ENCODE data around the gene RAB1A. TPM values are rescaled to one million over a fixed set of nuclear protein-coding genes. Genes with fewer than 3 reads are reported as not detected.
"Not testable (repeated sequence)": the region's sequence is repeated elsewhere in the genome, so short reads cannot be mapped to it uniquely, and the experiment has no call there.

The RAB1A gene
- total RNA-seq, 1 donor from 2014 or later: 119 TPM

GRCh38 chr2:65144571-65144970 is 14.7 kb upstream of the RAB1A start:
- no peak for DNase-seq (ENCODE audit: missing footprints)
- intact Hi-C loops (cut with DNase I): no loop called here
- ATAC-seq: no peak

GRCh38 chr2:65142515-65142914 is 12.6 kb upstream of the RAB1A start:
- intact Hi-C loops (cut with DNase I): no loop called here
- DNase-seq (ENCODE audit: missing footprints) (no peak), ATAC-seq (no peak)

DNA sequence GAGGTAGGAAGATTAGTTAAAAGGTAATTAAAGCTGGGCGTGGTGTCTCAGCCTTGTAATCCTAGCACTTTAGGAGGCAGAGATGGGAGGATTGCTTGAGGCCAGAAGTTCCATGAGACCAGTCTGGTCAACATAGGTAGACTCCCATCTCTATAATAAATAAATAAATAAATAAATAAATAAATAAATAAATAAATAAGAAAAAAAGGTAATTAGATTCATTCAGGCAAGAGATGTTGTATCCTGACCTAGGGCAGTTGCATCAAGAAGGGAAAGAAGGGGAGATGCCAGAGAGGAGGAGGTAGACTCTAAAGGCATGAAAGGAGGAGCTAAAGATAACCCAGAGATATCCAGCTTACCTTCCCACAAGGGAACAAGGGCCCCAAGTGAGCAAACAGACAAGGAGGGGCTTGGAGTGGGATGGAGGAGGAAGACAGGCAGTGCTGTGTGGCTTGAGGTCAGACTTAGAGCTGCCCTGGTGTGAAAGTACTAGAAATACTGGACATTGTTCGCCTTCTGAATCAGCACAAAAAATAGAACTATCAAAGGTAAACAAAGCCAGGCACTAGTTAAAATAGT is 7.4 kb upstream of the RAB1A start:
- ATAC-seq (no peak), DNase-seq (ENCODE audit: missing footprints) (no peak)
- intact Hi-C loops (cut with DNase I): no loop called here

DNA sequence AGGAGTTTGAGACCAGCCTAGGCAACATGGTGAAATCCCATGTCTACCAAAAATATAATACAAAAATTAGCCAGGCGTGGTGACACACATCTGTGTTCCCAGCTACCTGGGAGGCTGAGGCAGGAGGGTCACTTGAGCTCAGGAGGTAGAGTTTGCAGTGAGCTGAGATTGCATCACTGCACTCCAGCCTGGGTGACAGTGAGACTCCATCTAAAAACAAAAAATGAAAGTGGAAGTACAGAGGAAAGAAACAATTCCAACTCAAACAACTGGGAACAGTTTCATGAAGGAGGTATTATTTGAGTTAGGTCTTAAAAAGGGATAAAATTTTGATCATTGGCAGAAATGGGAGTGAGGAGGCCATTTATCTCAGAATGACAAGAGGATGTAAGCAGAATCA is 6.3 kb upstream of the RAB1A start:
- intact Hi-C loops (cut with DNase I): no loop called here
- ATAC-seq: no peak
- DNase-seq (ENCODE audit: missing footprints): no peak

DNA sequence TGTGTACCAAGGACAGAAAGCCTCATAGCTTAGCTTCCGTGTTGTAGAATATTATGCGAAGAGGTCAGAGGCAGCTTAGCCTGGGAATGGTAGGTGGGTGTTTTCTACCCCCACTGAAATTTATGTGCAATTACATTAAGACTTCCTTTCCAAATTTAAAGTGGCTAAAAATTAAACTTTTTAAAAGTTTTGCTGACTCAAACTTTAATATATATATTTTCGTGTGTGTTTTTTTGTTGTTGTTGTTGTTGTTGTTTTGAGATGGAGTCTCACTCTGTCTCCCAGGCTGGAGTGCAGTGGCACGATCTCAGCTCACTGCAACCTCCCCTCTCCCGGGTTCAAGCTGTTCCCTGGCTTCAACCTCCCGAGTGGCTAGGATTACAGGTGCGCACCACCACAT is 4.3 kb upstream of the RAB1A start:
- no peak for DNase-seq (ENCODE audit: missing footprints)
- intact Hi-C loops (cut with DNase I): loop anchor here (5.0 kb wide), 1 partner anchor 62 kb away; no protein-coding TSS in a partner anchor
- ATAC-seq: no peak

- ATAC-seq: no peak
These were observed 3.7 kb upstream of the RAB1A start for GRCh38 chr2:65133626-65134025.

DNA sequence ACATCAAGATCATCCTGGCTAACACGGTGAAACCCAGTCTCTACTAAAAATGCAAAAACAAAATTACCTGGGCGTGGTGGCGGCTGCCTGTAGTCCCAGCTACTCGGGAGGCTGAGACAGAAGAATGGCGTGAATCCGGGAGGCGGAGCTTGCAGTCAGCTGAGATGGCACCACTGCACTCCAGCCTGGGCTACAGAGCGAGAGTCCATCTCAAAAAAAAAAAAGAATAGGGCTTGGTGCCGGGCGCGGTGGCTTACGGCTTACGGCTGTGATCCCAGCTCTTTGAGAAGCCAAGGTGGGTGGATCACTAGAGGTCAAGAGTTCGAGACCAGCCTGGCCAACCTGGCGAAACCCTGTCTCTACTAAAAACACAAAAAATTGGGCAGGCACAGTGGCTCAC is 3.0 kb upstream of the RAB1A start:
- ATAC-seq; DNase-seq (ENCODE audit: missing footprints): not testable (repeated sequence)
- intact Hi-C loops (cut with DNase I): loop anchor here (5.0 kb wide), 1 partner anchor 61 kb away; no protein-coding TSS in a partner anchor

More at GRCh38 chr2:65133626-65134025, 3.7 kb upstream of the RAB1A start:
- DNase-seq (ENCODE audit: missing footprints): no peak
- intact Hi-C loops (cut with DNase I): loop anchor here (5.0 kb wide), 1 partner anchor 61 kb away; no protein-coding TSS in a partner anchor

- intact Hi-C loops (cut with DNase I): loop anchor here (1.0 to 5.0 kb wide), 3 partner anchors 58 to 97 kb away; partner anchors contain the start of genes ACTR2 and CEP68
- DNase-seq (ENCODE audit: missing footprints) (no peak), ATAC-seq (peak; percentile 45)
These were observed 814 bp upstream of the RAB1A start for GRCh38 chr2:65130664-65131175.

DNA sequence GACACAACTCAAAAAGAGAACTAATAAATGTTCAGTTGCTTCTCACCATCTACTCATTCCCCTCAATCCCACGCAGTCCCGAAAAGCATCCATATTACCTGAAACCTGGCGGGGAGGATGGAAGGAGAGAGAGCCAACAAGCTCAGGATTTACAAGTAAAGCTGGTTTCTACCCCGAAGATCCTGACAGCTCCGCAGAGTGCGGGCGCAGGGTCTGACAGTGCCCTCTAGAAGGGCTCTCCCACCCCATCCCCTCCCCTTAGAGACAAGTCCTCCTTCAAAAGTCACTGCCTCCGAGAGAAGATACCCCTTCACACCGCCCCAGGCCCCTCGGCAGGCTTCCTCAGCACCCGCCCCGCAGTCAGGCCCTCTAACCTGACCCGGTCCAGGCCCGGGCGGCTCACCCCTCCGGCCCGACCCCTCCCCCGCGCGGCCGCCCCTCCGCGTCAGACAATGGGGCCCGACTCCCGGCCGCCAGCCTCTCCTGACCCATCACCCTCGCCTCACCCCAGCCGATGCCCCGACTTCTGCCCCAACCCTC is 550 bp downstream of the RAB1A start:
- DNase-seq (ENCODE audit: missing footprints) (peak; percentile 76), ATAC-seq (peak; percentile 16)
- intact Hi-C loops (cut with DNase I): no loop called here

DNA sequence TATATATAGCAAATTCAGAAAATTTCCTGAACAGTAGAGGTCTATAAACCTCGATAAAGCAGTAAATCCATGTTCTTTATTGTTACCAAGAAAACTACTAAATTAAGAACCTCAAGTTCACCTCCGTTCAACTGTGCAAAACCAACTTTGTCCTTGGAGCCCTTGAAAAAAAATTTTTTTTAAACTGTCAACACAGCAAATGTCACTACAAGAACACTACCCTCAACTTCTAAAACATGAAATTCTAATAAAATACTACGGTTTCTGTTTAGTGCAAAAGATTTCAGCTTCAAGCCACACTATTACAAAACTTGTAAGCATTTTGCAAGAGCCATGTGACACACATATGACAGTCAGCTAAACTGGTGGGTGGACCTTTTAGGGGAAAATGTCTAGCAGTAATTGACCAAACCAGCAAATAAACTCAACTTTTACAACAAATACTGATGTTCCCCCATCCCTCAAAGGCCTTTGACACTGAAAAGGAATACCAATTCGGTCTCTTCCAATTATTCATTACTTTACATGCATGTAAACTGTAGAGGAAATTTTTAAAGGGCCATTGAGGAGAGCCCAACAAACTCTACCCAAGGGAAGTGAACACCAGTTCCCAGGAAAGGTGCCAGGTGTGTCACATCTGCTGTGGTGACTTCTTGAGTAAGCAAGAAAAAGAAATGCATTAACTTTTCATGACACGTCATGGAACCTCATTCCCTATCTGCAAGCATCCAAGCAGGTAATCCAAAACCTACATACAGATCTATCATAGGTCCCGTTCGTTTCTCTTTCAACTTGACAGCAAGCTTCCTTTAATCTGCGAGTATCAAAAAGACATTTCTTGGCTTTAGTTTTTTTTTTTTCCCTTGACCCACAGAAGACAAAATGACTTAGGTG is 1.4 kb downstream of the RAB1A start:
- intact Hi-C loops (cut with DNase I): no loop called here
- ATAC-seq: no peak
- DNase-seq (ENCODE audit: missing footprints): no peak

DNA sequence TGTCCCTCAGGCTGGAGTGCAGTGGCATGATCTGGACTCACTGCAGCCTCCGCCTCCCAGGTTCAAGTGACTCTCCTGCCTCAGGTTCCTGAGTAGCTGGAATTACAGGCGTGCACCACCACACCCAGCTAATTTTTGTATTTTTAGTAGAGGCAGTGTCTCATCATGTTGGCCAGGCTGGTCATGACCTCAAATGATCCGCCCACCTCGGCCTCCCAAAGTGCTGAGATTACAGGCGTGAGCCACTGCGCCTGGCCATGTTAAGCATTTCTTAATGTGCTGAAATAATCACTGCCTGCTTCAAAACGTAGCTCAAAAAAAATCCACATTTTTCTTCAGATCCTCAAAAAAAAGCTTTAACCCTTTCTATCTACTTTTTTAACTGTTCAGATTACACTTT is 4.4 kb downstream of the RAB1A start:
- ATAC-seq; intact Hi-C loops (cut with DNase I); DNase-seq (ENCODE audit: missing footprints): not testable (repeated sequence)

DNA sequence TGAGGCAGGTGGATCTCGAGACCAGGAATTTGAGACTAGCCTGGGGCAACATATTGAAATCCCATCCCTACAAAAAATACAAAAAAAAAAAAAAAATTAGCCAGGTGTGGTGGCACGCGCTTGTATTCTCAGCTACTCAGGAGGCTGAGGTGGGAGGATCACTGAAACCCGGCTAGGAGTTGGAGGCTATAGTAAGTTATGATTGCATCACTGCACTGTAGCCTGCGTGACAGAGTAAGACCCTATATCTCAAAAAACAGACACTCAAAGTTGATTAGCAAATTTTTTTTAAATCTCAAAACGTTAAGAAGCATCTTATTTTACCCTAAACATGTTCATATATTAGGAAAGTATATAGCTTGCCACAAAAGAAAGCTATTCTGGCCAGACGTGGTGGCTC is 7.6 kb downstream of the RAB1A start:
- intact Hi-C loops (cut with DNase I): no loop called here
- no peak for DNase-seq (ENCODE audit: missing footprints)
- ATAC-seq: no peak

- ATAC-seq (peak; percentile 16), DNase-seq (ENCODE audit: missing footprints) (no peak)
- intact Hi-C loops (cut with DNase I): no loop called here
These were observed 8.8 kb downstream of the RAB1A start for GRCh38 chr2:65120990-65121693.

DNA sequence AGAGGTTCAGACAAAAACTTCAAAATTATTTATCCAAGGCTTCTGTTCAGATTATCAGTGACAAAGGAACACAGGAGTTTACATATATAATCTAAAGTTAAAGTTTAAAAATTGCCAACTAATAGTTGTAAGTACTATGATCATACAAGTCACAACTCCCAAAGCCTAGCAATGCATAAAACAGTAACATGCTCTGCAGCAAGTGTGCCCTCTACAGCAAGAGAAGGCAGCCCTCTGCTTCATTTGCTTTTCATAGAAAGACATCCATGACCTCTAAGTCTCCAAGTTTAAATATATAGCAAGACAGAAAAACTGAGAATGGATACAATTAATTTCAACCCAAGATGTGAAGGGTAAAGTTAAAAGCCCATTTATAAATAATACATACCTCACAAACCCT is 13.3 kb downstream of the RAB1A start:
- DNase-seq (ENCODE audit: missing footprints): no peak
- no peak for ATAC-seq
- intact Hi-C loops (cut with DNase I): no loop called here

DNA sequence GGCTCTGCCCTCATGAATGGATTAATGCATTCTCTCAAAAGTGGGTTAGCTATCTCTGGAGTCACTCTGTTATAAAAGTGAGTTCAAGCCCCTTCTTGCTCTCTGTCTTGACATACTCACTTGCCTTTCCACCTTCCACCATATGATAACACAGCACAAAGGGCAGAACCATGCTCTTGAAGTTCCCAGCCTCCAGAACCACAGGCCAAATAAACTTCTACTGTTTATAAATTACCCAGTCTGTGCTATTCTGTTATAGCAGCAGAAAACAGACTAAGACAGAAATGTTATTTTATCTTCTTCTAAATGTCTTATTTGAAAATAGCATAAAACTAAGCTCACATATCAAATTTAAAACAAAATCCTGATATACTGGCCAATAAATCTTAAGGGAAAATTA is 15.0 kb downstream of the RAB1A start:
- intact Hi-C loops (cut with DNase I): no loop called here
- no peak for ATAC-seq
- no peak for DNase-seq (ENCODE audit: missing footprints)

- DNase-seq (ENCODE audit: missing footprints) (no peak), ATAC-seq (no peak)
- intact Hi-C loops (cut with DNase I): no loop called here
These were observed 16.1 kb downstream of the RAB1A start for GRCh38 chr2:65113816-65114215.

DNA sequence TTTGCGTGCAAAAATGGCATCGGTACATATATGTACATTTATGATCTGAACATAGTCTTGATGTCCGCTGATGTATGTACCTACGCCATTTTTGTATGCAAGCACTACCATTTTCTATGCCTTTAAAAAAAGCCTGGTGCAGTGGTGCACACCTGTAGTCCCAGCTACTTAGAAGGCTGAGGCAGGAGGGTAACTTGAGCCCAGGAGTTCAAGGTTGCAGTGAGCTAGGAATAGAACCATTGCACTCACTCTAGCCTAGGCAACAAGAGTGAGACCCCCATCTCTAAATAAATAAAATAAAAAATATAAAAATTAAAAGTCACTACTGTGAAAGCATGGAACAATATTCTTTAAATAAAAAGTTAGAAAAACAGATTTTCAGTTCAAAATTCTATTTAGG is 16.7 kb downstream of the RAB1A start:
- DNase-seq (ENCODE audit: missing footprints): no peak
- intact Hi-C loops (cut with DNase I): no loop called here
- no peak for ATAC-seq

DNA sequence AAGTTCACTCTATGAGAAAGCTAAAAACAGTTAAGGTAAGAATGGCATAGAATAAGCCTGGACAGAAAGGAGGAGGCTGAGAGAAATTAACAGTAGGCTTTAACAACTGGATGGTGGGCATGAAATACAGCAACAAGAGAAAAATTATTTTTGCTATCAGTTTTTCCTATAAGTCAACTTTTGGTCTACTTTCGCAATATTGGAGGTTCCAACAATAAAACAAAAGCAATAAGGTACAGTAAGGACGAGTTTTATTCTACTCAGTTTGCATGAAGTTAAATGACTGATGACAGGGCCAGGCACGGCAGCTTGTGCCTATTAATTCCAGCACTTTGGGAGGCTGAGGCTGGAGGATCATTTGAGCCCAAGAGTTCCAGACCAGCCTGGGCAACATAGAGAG is 17.3 kb downstream of the RAB1A start:
- intact Hi-C loops (cut with DNase I): no loop called here
- ATAC-seq (no peak), DNase-seq (ENCODE audit: missing footprints) (no peak)

DNA sequence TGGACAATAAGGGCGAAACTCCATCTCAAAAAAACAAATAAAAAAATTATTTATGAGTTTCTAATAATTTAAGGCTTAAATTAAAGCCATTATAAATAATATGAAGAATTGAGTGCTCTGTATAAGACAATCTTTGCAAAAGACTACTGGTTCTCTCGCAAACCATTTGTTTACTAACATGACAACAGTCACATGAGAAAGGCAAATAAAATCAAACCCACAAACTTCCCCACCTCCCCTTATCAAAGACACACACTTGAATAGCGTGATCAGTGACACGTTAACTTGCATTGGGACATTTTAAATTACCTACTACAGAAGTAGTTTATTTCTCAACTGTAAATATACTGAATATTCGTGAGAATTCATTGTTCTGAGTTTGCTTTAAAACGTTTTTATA is 21.1 kb downstream of the RAB1A start:
- no peak for ATAC-seq
- DNase-seq (ENCODE audit: missing footprints): no peak
- intact Hi-C loops (cut with DNase I): no loop called here
